GM21360 (cell line): ENCODE measurements around the gene SMAD5.

Experiments used
- ATAC-seq: cut with Tn5 transposase; IDR thresholded peaks from one replicate; pipeline ENCODE4 v1.9.1; 2021; ENCODE audit warnings: mild to moderate bottlenecking, moderate library complexity; ENCODE audit not compliant: unreplicated experiment

Gene SMAD5

GRCh38 chr5:136132557-136133221 lies at the start of gene SMAD5:
Gene SMAD5, plus strand, starts transcription at chr5:136132845. Its CDS starts 20,916 bp downstream, at chr5:136153761.
- ATAC-seq = peak; percentile 88

GRCh38 chr5:136084698-136085097 lies 47.9 kb upstream of the SMAD5 start:
- ATAC-seq = no peak

DNA sequence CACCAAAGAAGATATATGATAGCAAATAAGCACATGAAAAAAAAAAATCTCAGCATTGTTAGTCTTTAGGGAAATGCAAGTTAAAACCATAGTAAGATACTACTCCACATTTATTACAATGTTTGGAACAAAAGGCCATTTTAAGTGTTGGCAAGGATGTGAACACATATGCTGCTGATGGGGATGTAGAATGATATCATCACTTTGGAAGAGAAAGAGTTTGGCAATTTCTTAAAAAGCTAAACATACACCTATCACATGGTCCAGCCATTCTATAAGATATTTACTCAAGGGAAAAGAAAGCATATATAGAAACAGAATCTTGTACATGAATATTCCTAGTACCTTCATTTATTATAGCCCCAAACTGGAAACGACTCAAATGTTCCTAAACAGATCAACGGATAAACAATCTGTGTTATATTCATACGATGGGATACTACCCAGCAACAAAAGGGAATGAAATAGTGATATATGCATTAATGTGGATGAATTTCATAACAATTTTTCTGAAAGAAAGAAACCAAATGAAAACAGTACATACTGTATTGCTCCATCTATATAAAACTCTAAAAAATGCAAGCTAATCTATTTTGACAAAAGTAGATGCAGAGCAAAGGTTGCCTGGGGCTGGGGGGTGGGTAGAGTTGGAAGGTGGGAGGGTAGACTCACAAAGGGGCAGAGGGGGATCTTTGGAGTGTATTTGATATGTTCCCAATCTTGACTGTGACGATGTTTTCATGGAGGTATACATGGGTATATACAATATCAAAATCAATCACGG lies 45.7 kb upstream of the SMAD5 start:
- ATAC-seq = no peak

DNA sequence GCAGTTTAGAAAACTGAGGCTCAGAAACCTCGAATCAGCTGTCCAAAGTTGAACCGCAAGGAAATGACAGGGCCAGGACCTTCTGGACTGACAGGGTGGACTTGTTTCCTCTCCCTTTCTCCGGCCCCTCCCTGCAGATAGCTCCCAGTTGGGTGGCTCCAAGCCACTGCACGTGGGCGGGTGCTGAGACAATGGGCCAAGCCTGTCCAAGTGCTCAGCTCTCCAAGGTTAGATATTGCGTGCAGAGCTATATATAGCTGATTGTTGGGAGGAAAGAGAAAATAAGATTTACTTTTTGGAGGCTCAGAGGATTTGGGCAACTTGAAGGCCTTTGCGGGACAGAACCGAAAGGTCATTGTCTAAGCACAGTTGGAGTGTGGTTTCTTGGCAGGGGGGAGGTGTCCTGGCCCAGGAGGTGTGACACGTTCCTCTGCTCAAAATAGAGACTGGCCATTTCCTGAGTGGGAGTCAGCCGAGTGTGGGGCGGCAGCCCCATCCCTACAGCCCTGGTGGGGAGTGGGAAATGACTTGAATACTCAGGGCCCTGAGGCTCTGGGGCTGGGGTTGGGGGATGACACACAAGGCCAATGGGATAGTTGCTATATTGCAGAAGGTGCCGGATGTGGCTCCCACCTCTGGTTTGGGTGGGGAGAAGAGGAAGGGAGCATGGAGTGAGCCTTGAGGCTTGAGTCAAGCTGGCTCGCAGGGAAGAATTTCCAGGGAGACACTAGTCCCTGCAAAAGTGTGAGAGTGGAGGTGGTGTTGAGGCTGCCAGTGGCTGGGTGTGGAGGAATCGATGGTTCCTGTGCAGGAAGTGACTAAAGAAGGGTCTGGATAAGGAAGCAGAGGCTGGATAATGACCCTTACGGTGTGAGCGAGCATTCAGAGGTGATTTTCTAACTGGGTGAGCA lies 44.4 kb upstream of the SMAD5 start:
- no peak for ATAC-seq

DNA sequence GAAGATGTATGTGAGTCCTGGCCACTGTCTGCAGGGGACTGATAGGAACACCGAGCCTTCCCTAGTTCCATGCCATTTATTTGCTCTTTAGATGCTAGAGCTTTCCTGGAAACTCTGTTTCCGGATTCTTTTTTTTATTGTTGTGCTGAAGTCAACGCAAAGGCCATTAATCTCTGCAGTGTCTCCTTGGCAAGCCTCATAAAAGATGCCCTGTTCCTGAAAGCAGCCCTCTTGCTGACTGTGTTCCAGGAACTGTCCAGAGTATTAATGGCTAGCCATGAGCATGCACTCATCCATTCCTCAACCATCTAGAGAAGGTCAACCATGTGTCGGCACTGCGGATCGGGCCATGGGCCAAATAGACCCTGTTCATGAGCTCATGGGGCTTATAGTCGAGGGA lies 42.9 kb upstream of the SMAD5 start:
- no peak for ATAC-seq

- ATAC-seq = no peak
Observed at GRCh38 chr5:136090319-136090718, 42.3 kb upstream of the SMAD5 start.

DNA sequence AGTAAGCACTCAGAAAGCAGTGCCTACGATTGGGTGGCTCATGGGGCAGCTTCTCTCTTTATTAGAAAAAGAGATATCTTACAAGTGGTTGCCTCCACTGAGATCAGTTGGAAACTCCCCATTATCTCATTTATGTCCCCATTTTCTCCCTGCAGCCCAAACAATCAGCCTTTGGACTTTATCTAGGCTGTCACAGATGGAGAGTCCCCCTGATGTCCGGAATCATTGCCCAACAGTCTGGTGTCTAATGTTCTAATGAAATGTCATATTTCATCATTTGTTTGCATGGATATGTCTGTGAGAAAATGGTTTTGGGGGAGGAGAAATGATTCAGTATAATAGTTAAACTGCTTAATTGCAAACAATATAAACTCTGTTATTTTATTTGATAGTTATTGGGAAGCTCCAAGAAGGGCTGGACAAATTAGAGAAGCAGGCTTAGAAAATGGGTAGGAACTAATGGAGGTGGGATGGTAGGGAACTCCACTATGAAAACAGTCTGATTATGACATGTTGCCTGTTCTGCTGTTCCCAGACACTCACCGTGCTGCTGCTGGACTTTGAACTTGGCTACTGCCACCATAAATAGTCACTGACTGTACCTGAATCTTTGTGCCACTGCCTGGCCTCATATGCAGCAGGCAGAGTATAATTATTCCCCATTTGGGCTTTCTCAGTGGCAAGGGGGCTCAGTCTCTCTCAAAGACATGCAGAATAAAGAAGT lies 38.3 kb upstream of the SMAD5 start:
- ATAC-seq = no peak

GRCh38 chr5:136094913-136095641 lies 37.6 kb upstream of the SMAD5 start:
- no peak for ATAC-seq

- ATAC-seq = no peak
Observed at GRCh38 chr5:136098176-136098575, 34.5 kb upstream of the SMAD5 start.

- no peak for ATAC-seq
Observed at GRCh38 chr5:136099870-136100269, 32.8 kb upstream of the SMAD5 start.

DNA sequence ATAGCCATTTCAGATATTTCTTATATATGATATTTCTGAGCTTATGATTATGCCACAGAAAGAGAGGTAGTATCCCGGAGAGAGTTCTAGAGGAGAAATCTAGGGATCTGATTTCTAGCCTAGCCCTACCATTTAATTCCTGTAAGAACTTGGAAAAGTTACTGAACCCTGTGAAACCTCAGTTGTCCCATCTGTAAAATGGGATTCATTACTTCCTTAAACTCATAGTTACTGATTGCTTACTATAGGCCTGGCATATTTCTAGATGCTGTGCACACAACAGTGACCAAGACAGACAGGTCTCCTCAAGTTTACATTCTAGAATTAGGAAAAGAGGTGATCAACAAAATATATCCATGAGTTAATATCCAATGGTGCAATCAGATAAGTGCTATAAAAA lies 30.8 kb upstream of the SMAD5 start:
- ATAC-seq = no peak

- ATAC-seq = no peak
Observed at GRCh38 chr5:136103118-136103517, 29.5 kb upstream of the SMAD5 start.

- no peak for ATAC-seq
Observed at GRCh38 chr5:136104306-136104965, 28.2 kb upstream of the SMAD5 start.

- no peak for ATAC-seq
Observed at GRCh38 chr5:136106351-136107031, 26.2 kb upstream of the SMAD5 start.

GRCh38 chr5:136108180-136108611 lies 24.4 kb upstream of the SMAD5 start:
- ATAC-seq = peak; percentile 69

DNA sequence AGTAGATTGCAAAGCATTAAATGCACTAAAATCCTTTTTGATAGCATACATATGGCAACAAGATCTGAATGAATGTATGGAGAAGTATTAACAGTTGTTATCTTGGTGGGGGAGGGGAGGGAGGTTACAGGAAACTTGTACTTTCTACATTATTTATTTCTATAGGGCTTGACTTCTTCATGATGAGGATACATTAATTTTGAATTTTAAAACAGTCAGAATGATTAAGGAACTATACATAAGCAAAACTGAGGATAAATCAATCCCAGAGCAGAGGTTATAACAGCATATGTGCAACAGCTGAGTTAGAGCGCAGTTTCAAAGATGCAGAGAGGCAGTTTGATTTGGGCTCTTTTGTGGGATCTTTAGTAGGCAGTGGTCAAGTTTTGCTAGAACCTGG lies 23.9 kb upstream of the SMAD5 start:
- no peak for ATAC-seq

DNA sequence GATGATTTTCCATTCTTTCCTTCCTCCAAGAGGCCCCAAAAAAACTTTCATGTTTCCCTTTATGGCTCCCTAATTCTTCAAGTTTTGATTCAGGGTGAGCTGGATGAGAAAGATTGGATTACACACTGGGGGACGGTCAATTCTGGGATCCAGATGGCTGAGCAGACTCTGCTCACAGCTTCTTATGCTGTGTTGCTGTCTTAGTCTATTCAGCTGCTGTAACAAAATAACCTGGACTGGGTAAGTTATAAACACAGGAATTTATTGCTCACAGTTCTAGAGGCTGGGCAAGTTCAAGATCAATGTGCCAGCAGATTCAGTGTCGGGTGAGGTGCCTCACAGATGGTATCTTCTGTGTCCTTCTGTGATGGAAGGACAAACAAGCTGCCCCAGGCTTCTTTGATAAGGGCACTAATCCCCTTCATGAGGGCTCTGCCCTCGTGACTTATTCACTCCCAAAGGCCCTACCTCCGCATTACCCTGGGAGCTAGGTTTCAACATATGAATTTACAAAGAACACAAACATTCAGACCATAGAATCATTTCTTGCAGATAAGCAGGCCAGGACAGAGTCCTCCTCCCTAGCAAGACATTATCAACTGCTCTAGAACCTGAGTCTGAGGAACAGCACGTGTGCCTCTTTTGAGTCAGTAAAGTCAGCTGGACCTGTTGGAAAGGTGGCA lies 23.1 kb upstream of the SMAD5 start:
- no peak for ATAC-seq

GRCh38 chr5:136113606-136114005 lies 19.0 kb upstream of the SMAD5 start:
- no peak for ATAC-seq
